HK-2 (cell line): Measurements from ENCODE around the gene FER.
"Not testable (repeated sequence)": the region's sequence is repeated elsewhere in the genome, so short reads cannot be mapped to it uniquely, and the experiment has no call there.

Experiments
- DNase-seq: peaks from one replicate; pipeline ENCODE4 v3.0.0-alpha.2; 2018; ENCODE audit not compliant: unreplicated experiment

FER gene

DNA sequence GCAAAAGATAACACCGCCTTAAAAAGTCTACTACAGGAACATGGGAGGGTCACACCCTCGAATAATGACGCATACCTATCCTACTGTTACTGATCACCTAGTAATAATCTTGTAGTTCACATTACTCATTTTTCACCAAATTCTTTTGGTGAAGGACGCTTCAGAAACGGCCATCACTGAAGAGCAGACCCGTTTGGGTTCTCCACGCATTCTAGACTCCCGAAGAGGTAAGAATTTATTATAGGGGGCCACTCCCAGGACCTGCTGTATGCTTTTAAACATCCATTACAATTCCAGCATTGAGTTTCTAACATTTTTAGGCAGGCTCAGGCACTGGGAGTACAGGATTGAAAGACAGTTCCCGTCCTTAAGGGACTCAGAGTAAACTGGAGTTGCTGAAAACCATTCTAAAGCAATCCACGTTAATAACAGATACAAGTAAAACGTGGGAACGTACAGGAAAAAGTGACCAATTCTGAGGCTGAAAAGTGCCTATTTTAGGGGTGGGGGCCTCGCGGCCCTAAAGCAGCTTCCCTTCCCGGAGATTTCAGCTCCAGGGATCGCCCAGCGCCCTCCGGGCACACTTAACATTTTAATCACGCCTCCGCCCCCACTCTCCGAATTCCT, at the start of gene FER:
Gene FER, plus strand, starts transcription at position 124 of the 627 bp plus-strand sequence. CDS start 50,286 bp downstream, outside the sequence.
- DNase-seq = peak; percentile 21

DNA sequence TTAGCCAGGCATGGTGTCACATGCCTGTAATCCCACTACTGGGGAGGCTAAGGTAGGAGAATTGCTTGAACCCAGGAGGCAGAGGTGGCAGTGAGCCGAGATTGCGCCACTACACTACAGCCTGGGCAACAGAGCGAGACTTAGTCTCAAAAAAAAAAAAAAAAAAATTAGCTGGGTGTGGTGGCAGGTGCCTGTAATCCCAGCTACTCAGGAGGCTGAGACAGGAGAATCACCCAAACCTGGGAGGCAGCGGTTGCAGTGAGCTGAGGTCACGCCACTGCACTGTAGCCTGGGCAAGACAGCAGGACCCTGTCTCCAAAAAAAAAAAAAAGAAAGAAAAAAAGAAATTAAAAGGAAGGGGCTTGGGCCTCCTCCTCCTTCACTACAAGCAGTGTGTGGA, 47.3 kb upstream of the FER start:
- not testable (repeated sequence) for DNase-seq

DNA sequence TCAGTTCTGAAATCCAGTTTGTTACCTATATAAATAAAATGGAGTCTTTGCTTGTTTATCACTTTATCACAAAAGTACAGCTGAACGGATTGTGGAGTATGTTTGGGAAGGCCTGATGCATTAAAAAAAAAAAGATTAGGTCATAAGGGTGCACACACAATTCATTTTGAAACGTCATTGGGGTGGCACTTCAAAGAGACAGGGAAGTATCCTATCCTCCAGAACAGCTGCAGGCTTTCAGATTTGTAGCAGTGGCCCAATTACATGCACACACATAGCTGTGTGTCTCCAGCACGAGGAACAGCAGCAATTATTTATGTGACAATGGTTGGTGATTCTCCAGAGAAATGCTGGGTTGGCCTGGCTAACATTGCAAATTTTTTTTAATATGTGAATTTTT, 46.8 kb upstream of the FER start:
- no peak for DNase-seq

DNA sequence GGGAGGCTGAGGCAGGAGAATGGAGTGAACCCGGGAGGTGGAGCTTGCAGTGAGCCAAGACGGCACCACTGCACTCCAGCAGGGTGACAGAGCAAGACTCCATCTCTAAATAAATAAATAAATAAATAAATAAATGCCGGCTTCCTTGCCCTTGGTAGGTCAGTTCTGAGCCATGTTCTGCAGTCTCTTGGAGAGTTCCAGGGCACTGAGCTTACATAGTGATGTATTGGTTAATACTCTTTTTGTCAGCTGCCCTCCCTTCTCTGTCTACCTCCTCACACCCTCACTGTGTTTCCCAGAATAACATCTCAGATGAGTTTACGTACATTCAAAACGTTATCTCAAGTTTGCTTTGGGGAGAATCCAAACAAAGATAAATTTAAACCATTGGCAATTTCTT, 45.2 kb upstream of the FER start:
- no peak for DNase-seq

DNA sequence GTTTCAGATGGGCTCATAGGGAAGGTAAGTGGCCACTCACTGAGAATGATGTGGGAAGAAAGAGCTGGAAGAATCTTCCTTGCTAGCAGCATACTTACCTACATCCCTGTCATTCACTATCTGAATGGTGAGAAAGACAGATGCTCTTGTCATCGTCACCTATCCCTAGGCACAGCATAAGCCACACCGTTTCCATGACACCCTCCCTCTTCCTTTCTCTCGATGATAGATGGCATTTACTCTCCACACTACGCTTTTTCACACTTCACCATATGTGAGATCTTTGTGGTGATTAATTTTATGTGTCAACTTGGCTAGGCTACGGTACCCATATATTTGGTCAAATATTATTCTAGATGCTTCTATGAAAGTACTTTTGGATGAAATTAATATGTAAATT, 44.4 kb upstream of the FER start:
- no peak for DNase-seq

DNA sequence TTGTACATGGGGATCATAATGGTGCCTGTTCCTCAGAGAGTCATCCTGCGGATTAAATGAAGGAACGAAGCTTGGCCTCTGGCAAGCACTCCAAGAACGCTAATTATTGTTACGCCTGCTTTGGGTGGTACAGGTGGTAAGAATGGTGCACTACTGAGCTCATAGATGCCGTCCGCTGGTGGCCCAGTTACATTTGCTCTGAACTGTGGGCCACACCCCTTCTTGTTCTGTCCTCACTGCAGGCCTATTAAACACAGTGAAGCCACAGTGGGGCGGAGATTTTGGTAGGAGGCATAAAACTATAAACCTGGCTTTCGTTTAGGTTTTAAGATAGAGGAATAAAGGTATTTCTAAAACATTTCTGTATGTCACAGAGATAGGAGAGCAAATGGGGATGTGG, 40.6 kb upstream of the FER start:
- no peak for DNase-seq

DNA sequence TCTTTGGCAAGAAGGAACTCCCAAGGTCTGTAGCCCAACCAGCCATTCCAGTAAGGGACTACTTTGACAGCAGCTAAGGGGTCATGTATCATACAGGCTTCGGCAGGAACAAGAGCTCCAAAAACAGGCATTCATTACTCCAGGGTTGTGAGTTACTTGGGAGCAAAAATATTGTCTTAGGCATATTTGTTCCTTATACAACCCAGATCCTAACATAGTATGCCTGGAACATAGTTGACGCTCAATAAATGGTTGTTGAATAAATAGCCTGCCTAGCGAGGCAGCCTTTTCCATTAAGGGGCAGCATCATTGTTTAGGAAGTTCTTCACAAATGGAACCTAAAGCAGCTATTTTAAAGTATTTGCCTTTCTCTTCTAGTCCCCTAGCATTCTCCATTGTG, 35.8 kb upstream of the FER start:
- DNase-seq = no peak

DNA sequence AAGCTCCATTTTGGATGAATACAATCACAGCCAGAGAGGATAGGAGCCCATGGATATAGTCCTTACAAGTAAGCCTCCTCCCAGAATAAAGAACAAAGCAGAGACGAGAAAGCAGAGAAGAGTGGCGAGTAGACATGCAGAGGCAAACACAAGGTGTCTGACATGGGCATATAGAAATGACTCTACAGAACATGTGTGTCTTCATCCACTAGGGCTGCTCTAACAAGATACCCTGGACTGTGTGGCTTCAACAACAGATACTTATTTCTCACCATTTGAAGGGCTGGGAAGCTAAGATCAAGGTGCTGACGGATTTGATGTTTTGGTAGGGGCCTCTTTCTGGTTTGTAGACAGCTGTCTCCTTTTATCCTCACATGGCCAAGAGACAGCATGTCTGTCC, 32.3 kb upstream of the FER start:
- DNase-seq = no peak

DNA sequence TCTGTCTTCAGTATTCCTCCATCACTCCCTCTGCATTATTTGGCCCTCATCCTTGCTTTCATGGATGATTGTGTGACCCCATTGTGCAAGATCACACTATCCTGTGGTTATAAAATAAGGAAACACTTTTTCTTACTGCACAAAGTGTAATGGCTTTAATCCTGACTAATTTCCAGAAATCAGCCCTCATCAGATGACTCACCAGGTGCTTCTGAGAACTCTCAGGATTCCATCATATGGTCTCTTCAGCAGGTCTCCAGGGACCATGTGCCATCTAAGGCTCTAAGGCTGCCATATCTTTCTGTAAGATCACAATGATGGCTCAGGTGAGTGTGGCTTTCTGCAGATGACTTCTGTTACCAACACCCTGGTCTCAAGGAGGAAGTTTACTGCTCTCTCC, 27.3 kb upstream of the FER start:
- DNase-seq = no peak

DNA sequence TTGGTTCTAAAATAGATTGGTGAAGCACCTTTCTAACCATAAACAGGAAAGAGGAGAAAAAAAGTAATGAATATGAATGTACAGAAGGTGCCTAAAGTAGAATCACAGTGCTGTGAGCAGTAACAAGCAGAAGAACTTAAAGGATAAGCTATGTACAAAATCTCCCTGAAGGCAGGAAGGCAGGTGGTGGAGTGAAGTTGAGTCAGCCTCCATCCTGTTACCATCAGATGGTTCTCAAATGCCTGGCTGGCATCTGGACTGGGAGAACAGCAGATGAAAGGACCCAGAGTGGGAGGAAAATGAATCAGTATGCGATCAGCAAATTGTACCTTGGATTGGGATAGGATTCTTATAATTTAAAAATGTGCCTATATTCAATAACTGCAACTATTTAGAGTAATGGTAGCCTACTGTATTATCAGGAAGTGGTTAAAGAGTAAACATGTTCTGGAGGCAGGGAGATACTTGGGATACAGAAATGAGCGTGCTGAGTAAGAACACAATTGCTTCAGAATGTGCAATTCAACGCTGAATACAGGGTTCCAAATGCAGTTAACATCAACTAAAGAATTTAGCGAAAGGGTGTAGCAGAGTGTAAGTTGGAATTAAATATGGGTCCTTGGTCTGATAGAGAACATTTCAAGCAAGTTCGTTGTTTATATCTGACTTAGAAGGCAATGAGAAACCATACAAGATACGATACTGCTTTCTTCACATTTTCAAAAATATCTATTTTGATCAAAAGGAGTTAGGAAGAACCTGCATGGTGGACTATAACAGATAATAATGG, 21.1 kb upstream of the FER start:
- no peak for DNase-seq

DNA sequence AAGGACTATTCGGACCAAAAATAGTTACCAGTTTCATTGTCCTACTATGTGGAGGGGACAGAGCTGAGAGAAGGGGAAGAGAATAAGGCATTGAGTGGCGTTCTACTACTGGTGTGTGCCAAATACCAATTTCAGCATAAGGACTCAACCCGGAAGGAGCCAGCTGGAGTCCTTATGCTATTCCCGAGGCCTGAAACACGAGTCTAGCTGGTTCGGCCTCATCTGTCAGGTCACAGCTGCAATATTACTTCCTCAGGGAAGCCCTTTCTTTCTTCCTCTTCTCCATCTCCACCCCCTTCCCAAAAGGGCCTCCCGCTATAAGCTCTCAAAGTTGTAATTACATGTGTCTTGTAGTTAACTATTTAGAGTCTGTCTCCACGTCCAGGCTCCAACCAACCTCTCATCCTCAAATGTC, 20.5 kb upstream of the FER start:
- DNase-seq = no peak

DNA sequence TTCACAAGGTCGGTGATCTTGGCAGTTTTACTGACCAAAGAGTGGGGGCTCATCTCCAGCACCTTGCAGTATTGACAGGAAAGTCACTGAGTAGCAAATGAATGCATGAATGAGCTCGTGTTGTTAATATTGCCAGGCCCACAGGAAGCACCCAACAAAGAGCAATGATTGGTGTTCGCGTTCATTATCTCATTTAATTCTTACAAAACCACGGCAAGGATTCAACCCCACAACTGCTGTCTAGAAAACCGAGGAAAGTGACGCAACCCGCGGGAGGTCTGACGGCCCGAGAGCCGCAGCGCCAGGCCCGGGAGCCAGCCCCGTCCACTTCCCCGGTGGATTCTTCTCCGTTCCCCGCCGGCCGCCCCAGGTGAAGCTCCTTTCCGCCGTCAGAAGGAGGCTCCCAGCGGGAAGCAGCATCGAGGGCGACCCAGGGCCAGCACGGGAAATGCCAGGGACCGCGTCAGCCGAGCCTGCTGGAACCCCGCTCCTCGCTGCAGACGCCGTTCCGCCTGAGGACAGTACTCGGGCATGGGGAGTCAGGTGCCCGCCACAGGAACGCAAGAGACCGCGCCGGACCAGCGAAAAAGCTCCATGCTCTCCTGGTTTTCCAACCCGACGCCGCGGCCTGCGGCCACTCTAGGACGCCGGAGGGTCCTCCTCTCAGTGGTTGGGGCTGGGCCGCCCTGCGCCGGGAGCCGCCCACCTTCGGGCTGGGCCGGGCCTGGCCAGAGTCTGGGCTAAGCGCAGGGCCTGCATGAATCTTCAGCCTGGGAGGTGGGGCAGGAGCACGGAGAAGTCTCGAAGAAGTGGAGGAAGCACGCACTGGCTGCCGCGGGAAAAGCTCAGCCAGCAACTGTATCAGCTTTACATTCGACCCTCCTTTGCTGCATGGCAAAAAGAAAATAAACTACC, 19.8 kb upstream of the FER start:
- DNase-seq = peak; percentile 87

DNA sequence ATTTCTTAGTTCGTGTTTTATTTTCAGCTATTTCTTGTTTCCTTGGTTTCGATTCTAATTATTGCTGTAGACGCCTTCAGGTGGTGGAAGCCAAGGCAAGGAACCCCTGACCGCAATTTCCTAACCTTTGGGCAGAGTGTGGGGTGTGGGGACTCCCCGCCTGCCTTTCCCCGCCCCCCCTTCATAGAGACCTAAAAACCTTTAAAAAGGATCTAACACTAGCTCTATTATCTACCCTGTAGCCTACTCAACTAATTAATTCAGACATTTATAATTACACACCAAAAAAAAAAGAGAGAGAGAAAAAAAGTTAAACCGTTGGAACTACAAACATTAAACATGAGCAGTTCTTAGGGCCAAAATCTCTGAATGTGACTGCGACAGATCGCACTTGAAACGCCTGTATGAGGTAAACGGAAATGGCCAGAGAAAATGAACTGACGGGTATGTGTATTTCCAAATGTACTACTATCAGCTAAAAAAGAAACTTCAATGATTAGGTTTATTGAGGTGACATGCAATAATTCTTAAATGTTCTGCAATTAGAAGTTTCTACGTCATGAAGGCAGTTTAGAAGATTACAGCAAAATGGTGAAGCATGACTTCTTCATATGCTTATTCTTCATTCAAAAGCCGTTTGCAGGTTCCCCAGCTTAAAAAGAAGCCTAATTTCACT, 19.0 kb upstream of the FER start:
- DNase-seq = no peak

DNA sequence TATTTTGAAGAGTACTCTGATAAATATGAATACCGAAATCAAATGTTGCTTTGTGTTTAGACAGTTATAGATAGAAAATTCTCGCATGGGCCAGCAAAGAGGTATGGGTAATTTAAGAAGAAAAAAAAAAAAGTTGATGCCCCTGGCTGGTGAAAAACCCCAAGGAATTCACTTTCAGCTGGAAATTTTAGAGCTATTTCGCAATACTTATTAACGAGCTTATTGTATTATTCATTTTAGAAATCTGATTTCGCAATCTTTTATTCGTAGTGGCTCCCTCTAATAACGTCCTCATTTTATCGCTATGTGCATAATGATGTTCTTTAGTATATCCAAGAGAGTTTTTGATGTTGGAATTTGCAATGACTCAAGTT, 18.5 kb upstream of the FER start:
- no peak for DNase-seq

DNA sequence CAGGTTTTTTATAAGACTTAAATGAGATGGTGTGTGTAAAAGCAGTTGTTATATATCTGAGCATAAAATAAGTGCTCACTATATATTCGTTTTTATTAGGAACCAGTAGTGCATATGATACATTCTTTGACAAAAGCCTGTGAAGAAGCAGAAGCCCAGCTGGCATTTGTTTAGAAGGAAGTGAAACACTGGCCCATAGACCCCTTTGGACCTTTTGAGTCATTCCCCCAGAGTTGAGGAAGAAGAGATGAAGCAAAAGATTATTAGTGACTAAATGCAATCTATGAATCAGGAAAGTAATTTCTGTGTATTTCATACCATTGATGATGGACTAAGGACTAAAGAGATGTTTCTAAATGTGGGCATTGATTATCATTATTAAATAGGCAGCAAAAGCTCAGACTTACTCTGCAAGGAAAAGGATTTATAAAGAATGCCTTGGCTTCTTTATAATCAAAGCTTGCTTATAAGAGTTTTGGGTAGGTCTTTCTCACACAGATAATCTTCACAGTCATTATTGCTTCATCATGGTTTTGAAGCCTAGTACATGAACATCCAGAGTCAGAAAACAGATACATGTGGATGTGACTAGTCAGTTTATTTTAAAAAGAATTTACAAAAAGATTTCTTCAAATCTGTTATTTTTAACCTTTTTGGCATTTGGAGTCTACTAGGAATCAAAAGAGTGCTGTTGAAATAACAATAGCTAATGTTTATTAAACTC, 16.9 kb upstream of the FER start:
- no peak for DNase-seq

DNA sequence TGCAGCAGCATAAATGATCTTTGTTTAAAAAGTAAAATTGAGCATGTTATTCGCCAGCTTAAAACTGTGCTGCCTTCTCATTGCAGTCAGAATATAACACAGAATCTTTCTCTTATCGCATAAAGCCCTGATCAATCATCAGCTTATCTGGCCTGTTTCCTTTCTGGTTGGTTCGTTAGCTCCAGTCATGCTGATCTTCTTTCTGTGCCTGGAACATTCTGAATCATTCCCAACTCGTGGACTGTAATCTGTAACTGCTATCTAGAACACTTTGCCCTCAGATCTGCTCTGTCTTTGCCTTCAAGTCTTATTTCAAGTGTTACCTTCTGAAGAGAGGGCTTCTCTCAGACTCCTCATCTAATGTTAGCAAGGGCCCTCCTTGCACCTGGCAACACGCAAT, 11.9 kb upstream of the FER start:
- no peak for DNase-seq

DNA sequence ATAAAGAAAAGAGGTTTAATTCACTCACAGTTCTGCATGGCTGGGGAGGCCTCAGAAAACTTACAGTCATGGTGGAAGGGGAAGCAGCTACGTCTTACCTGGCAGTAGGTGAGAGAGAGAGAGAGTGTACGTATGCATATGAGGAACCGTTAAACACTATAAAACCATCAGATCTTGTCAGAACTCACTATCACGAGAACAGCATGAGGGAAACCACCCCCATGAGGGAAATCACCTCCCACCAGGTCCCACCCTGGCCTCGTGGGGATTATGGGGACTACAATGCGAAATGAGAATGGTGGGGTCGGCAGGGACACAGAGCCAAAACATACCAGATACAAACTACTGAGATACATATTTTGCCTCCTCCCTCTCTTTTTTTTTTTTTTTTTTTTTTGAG, 10.8 kb upstream of the FER start:
- DNase-seq = no peak

DNA sequence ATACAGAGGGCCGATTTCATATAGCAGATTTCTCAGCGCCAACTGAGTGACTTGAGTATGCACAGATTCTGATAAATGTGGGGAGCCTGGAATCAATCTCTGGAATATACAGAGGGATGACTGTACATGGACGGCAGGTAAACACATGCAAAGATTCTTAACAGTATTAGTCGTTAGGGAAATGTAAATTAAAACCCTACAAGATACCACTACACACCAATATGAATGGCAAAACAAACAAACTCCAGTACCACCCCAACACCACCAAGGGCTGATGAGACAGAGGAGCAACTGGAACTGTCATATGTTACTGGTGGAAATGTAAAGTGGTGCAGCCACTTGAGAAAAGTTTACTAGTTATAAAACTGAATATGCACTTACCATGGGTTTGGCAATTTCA, 8.3 kb upstream of the FER start:
- DNase-seq = no peak

DNA sequence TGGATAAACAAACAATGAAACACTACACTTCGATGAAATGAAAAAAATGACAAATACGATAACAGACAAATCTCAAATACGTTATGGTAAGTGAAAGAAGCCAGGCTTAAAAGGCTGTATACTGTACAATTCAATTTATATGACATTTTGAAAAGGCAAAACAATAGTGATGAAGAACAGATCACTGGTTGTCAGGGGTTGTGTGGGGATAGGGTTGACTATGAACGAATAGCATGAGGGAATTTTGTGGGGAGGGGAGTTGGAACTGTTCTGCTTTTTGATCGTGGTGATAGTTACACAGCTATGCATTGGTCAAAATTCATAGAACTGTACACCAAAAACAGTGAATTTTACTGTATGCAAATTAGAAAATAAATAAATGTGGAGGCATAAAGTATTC, 7.8 kb upstream of the FER start:
- DNase-seq = no peak

DNA sequence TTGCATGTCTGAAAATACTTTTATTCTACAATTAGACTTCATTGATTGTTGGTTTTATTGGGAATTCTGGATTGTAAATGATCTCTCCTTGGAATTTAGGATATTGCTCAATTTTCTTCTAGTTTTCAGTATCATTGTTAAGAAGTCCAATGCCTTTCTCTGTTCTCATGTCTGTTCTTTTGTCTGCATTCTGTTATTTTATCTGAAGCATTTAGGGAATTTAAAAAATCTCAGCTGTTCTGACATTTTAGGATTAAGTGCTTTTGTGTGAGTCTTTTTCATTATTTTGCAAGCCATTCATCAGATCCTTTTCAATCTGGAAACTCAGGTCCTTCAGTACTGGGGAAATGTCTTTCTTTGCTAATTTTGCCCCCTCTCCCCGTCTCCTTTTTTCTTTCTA, 4.4 kb upstream of the FER start:
- no peak for DNase-seq

DNA sequence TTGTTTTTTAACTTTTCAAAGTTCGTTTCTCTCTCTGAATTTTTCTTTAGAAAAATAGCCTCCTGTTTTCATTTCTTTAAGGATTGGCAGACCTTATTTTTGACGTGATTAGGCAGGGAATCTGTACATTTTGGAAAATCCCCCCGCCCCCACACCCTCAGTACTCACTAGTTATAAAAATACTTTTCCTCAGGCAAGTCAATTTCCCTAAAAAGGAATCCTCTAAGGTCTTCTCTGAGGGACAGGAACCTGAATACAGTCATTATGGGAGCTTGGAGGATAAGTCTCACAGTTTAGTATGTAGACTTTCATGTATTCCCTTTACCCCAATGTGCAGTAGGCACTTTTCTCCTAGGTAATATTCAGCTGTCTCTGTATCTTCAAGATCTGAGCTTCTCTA, 3.9 kb upstream of the FER start:
- DNase-seq = no peak
